ENCODE results near the gene MIS18A.

DNA sequence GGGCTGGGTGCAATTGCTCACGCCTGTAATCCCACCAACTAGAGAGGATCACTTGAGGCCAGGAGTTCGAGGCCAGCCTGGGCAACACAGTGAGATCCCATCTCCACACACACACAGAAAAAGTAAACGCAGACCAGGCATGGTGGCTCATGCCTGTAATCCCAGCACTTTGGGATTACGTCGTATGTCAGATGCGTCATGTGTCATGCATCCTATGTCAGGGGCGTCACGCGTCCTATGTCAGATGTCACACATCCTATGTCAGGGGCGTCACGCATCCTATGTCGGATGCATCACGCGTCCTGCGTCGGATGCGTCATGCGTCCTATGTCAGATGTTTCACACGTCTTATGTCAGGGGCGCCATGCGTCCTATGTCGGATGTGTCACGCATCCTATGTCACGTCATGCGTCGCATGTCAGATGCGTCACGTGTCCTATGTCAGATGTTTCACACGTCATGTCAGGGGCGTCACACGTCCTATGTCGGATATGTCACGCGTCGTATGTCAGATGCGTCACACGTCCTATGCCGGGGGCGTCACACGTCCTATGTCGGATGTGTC lies 21.4 kb upstream of the MIS18A start:
- TF ChIP-seq ARNT (IDR thresholded peaks at IDR 0.05) (no peak), FOXA1 (IDR thresholded peaks at IDR 0.05) (no peak), LEF1 (IDR thresholded peaks at IDR 0.05; ENCODE audit: borderline replicate concordance) (no peak)

Measured in HEK293T (cell line).